ENCODE data around the gene FLOT2. TPM values are rescaled to one million over a fixed set of nuclear protein-coding genes. Genes with fewer than 3 reads are reported as not detected.

FLOT2 gene
- total RNA-seq, 2 donors from 2014 or later, result 138 to 141 TPM

Other genes with a start within 250 kb of the FLOT2 start
- 10 to 100 TPM; 43.9 to 48.2 TPM for gene SDF2, start 235.8 kb downstream of the FLOT2 start, total RNA-seq
- 10 to 100 TPM; 85.1 to 97.8 TPM for gene SUPT6H, start 235.5 kb downstream of the FLOT2 start, total RNA-seq
- 1 to 10 TPM; 8.0 to 9.6 TPM for gene PROCA1, start 185.8 kb downstream of the FLOT2 start, total RNA-seq
- gene RAB34, start 179.9 kb downstream of the FLOT2 start, total RNA-seq, result 10 to 100 TPM; 10.4 to 17.3 TPM
- gene RPL23A, start 177.7 kb downstream of the FLOT2 start, total RNA-seq, result 1,000 to 10,000 TPM; 2,006 to 2,174 TPM
- gene TLCD1, start 171.5 kb downstream of the FLOT2 start, total RNA-seq, result 1 to 10 TPM; 5.2 to 9.0 TPM
- 10 to 100 TPM in 1 of 2 donors, 1 to 10 TPM in 1; 6.9 to 10.9 TPM for gene NEK8, start 168.9 kb downstream of the FLOT2 start, total RNA-seq
- gene TRAF4, start 153.7 kb downstream of the FLOT2 start, total RNA-seq, result 100 to 1,000 TPM; 108 to 145 TPM
- 10 to 100 TPM; 20.9 to 26.5 TPM for gene FAM222B, start 54.9 kb downstream of the FLOT2 start, total RNA-seq
- 10 to 100 TPM; 48.6 to 68.1 TPM for gene ERAL1, start 42.7 kb downstream of the FLOT2 start, total RNA-seq
- gene DHRS13, start 5.3 kb upstream of the FLOT2 start, total RNA-seq, result 10 to 100 TPM; 21.3 to 25.3 TPM
- 10 to 100 TPM; 67.7 to 81.6 TPM for gene PHF12, start 53.8 kb upstream of the FLOT2 start, total RNA-seq
- not detected for gene SEZ6, start 108.3 kb upstream of the FLOT2 start, total RNA-seq
- gene PIPOX, start 145.4 kb upstream of the FLOT2 start, total RNA-seq, result 10 to 100 TPM in 1 of 2 donors, 1 to 10 TPM in 1; 9.4 to 13.7 TPM

All from activated T-cell treated with anti-CD3 and anti-CD28 coated beads, Interleukin-2, amount 50 U/mL, for 72 hours (primary cell).